Uterus (tissue), 4 donors: Measurements from ENCODE around the gene C2CD3. TPM values are rescaled to one million over a fixed set of nuclear protein-coding genes. Genes with fewer than 3 reads are reported as not detected.

Source experiments
- DNase-seq, 2 donors: peaks; one replicate each; pipeline ENCODE4 v3.0.0-alpha.2; 2019 to 2020
- H3K27ac ChIP-seq, 2 donors: fragments of 200-600 bp; sonication (generic); 1 replicate in 1 of 2; 2 replicates in 1 of 2; pipeline ENCODE4 v1.5.1; 2016 to 2018
- H3K27me3 ChIP-seq, 2 donors: fragments of 200-600 bp; sonication (generic); one replicate each; pipeline ENCODE4 v1.5.1; 2018 to 2019; ENCODE audit warnings: control low read depth in 1 of 2
- H3K36me3 ChIP-seq, 2 donors: fragments of 200-600 bp; sonication (generic); one replicate each; pipeline ENCODE4 v1.5.1; 2019; ENCODE audit warnings: control low read depth in 1 of 2
- H3K4me1 ChIP-seq, 2 donors: fragments of 200-600 bp; sonication (generic); one replicate each; pipeline ENCODE4 v1.5.1; 2018 to 2019; ENCODE audit warnings: control low read depth in 1 of 2
- H3K4me3 ChIP-seq, 2 donors: fragments of 200-600 bp; sonication (generic); 1 replicate in 1 of 2; 2 replicates in 1 of 2; pipeline ENCODE4 v1.5.1; 2018 to 2019; ENCODE audit warnings: mild to moderate bottlenecking in 1 of 2
- H3K9me3 ChIP-seq, 2 donors: fragments of 200-600 bp; sonication (generic); one replicate each; pipeline ENCODE4 v1.5.1; 2019; ENCODE audit warnings: control low read depth in 1 of 2
- CTCF ChIP-seq, 4 experiments: fragments of 200-600 bp in 2 of 4; fragments of 450-650 bp in 2 of 4; sonication (generic) in 2 of 4; IDR thresholded peaks; one replicate each; pipeline ENCODE4 v1.5.1; 2016 to 2019; ENCODE audit warnings: antibody characterized with exemption in 4 of 4, mild to moderate bottlenecking in 2 of 4, moderate library complexity in 1 of 4
- POLR2A ChIP-seq, 2 donors: fragments of 450-650 bp; IDR thresholded peaks; one replicate each; pipeline ENCODE4 v1.6.1; 2016; ENCODE audit warnings: antibody characterized with exemption in 2 of 2, mild to moderate bottlenecking in 1 of 2, moderate library complexity in 1 of 2
- intact Hi-C: fragments of 100-400 bp; cut with DNase I; formaldehyde crosslinking; loops from one replicate; pipeline ENCODE4 v1.15.1; 2023; ENCODE audit warnings: low total_unique reads
- total RNA-seq, 4 donors: library from RNA; depleted of rRNA in 3 of 4; stranded (reverse); fragments of >200 nt in 3 of 4; gene quantifications; one replicate each; pipeline versions ENCODE4 v1.1.0 to v1.2.4, GENCODE V29; 2014 to 2023
- donor health status: DM: yes; HTN: yes; CAD: no.

Gene C2CD3
- total RNA-seq, 4 donors from 2014 or later, result 22.5 to 347 (median 29.5) TPM

GRCh38 chr11:73976451-73977151, 194.2 kb downstream of the C2CD3 start:
- Histone ChIP-seq H3K27ac (no peak overlapping the region), H3K9me3 (no peaks in the 10 kb centered on the region), H3K4me3 (no peak overlapping the region), H3K27me3 (no peaks in the 10 kb centered on the region), H3K4me1 (no peaks in the 10 kb centered on the region), H3K36me3 (no peaks in the 10 kb centered on the region)
- DNase-seq, result no peak
- TF ChIP-seq CTCF (IDR thresholded peaks at IDR 0.05), result no peak
- TF ChIP-seq POLR2A (IDR thresholded peaks at IDR 0.05), result no peak
- intact Hi-C loops, result no loop called here

GRCh38 chr11:73975479-73975757, 195.4 kb downstream of the C2CD3 start:
- no peaks in the 10 kb centered on the region for H3K4me1 ChIP-seq
- intact Hi-C loops, result no loop called here
- no peaks in the 10 kb centered on the region for H3K36me3 ChIP-seq
- H3K27me3 ChIP-seq, result no peaks in the 10 kb centered on the region
- no peak for DNase-seq
- H3K9me3 ChIP-seq, result no peaks in the 10 kb centered on the region
- no peak overlapping the region for H3K4me3 ChIP-seq
- TF ChIP-seq POLR2A (IDR thresholded peaks at IDR 0.05) (no peak), CTCF (IDR thresholded peaks at IDR 0.05) (no peak)
- H3K27ac ChIP-seq, result no peak overlapping the region

- H3K27ac ChIP-seq, result no peak overlapping the region
- TF ChIP-seq POLR2A (IDR thresholded peaks at IDR 0.05) (no peak), CTCF (IDR thresholded peaks at IDR 0.05) (no peak)
- no peaks in the 10 kb centered on the region for H3K36me3 ChIP-seq
These were observed 196.0 kb downstream of the C2CD3 start for GRCh38 chr11:73974604-73975478.

GRCh38 chr11:73972620-73973449, 198.0 kb downstream of the C2CD3 start:
- no peaks in the 10 kb centered on the region for H3K36me3 ChIP-seq
- no peaks in the 10 kb centered on the region for H3K9me3 ChIP-seq
- H3K4me3 ChIP-seq, result no peak overlapping the region
- TF ChIP-seq POLR2A (IDR thresholded peaks at IDR 0.05) (no peak), CTCF (IDR thresholded peaks at IDR 0.05) (no peak)
- no peak for DNase-seq
- H3K27me3 ChIP-seq, result no peaks in the 10 kb centered on the region
- H3K4me1 ChIP-seq, result no peaks in the 10 kb centered on the region
- H3K27ac ChIP-seq, result no peak overlapping the region
- intact Hi-C loops, result no loop called here

More at GRCh38 chr11:73974604-73975478, 196.0 kb downstream of the C2CD3 start:
- intact Hi-C loops, result no loop called here
- no peak overlapping the region for H3K4me3 ChIP-seq
- DNase-seq, result no peak
- H3K27me3 ChIP-seq, result no peaks in the 10 kb centered on the region
- no peaks in the 10 kb centered on the region for H3K4me1 ChIP-seq
- H3K9me3 ChIP-seq, result no peaks in the 10 kb centered on the region
